KMS-11 (cell line): ENCODE measurements around the gene AUTS2.
A peak's percentile ranks its signal among the peaks of the same experiment; 100 is the strongest.

Experiments used
- H2AFZ ChIP-seq: fragments of 200-600 bp; sonication (generic); 2 replicates; pipeline ENCODE4 v1.6.1; 2016; ENCODE audit warnings: antibody characterized with exemption, mixed run types, low read depth
- H3K27ac ChIP-seq: fragments of 200-600 bp; sonication (generic); 2 replicates; pipeline ENCODE4 v1.6.1; 2016; ENCODE audit warnings: mild to moderate bottlenecking, mixed run types
- H3K27me3 ChIP-seq: fragments of 200-600 bp; sonication (generic); 2 replicates; pipeline ENCODE4 v1.6.1; 2017; ENCODE audit warnings: mild to moderate bottlenecking, low read depth, mixed run types, moderate library complexity; ENCODE audit not compliant: insufficient read depth
- H3K36me3 ChIP-seq: fragments of 200-600 bp; sonication (generic); 2 replicates; pipeline ENCODE4 v1.6.1; 2017; ENCODE audit warnings: mild to moderate bottlenecking, mixed run types; ENCODE audit not compliant: insufficient read depth
- H3K4me1 ChIP-seq: fragments of 200-600 bp; sonication (generic); 2 replicates; pipeline ENCODE4 v1.6.1; 2016; ENCODE audit warnings: mild to moderate bottlenecking, low read depth, mixed run types; ENCODE audit not compliant: poor library complexity, severe bottlenecking
- H3K4me2 ChIP-seq: fragments of 200-600 bp; sonication (generic); 2 replicates; pipeline ENCODE4 v1.7.0; 2016; ENCODE audit warnings: mild to moderate bottlenecking, mixed run types
- H3K4me3 ChIP-seq: fragments of 200-600 bp; sonication (generic); IDR thresholded peaks from 2 replicates; pipeline ENCODE4 v1.6.1; 2017; ENCODE audit warnings: low read depth, low read length, mixed read lengths; ENCODE audit not compliant: insufficient read depth
- H3K79me2 ChIP-seq: fragments of 200-600 bp; sonication (generic); 2 replicates; pipeline ENCODE4 v1.6.1; 2016; ENCODE audit warnings: low read depth, mixed run types; ENCODE audit not compliant: insufficient read depth
- H3K9ac ChIP-seq: fragments of 200-600 bp; sonication (generic); 2 replicates; pipeline ENCODE4 v1.6.1; 2016; ENCODE audit warnings: mild to moderate bottlenecking, mixed run types
- H4K20me1 ChIP-seq: fragments of 200-600 bp; sonication (generic); 2 replicates; pipeline ENCODE4 v1.6.1; 2016; ENCODE audit warnings: mild to moderate bottlenecking, mixed run types; ENCODE audit not compliant: insufficient read depth
- TF ChIP-seq, protein P1 (sequence below): fragments of 200-600 bp; sonication (generic); conservative IDR thresholded peaks from 2 replicates; pipeline ENCODE4 v1.6.1; 2017; ENCODE audit warnings: low read depth, mild to moderate bottlenecking, antibody characterized with exemption, low read length, moderate library complexity, mixed read lengths

Gene AUTS2

GRCh38 chr7:70432567-70433001 is 834.3 kb downstream of the AUTS2 start:
- Histone ChIP-seq H3K4me1 (peaks cover 15% of the 10 kb centered on the region), H3K4me2 (no peak overlapping the region), H3K4me3 (no peak overlapping the region)

DNA sequence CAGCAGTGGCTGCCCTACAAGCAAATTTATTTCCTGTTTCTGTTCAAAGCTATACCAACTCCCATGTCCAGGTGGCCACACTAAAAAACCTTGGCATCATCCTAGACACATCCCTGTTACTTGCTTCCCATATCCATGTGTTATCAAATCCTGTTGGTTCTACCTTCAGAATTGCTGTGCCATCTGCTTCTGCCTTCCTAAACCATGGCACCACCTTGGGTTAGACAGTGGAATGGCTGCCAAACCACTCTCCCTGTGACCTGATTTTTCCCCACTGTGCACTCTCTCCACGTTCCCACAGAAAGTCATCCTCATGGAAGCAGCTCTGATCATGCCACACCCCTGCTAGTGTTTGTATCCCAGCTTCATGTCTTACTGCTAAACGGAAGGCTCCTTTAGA is 836.1 kb downstream of the AUTS2 start:
- Histone ChIP-seq H4K20me1 (no peaks in the 10 kb centered on the region), H3K4me1 (peaks cover 9% of the 10 kb centered on the region), H3K27ac (no peak overlapping the region), H3K9ac (no peak overlapping the region), H2AFZ (no peak overlapping the region), H3K4me2 (no peak overlapping the region), H3K27me3 (no peaks in the 10 kb centered on the region), H3K79me2 (no peaks in the 10 kb centered on the region), H3K4me3 (no peak overlapping the region), H3K36me3 (no peaks in the 10 kb centered on the region)
- TF ChIP-seq, protein P1, sequence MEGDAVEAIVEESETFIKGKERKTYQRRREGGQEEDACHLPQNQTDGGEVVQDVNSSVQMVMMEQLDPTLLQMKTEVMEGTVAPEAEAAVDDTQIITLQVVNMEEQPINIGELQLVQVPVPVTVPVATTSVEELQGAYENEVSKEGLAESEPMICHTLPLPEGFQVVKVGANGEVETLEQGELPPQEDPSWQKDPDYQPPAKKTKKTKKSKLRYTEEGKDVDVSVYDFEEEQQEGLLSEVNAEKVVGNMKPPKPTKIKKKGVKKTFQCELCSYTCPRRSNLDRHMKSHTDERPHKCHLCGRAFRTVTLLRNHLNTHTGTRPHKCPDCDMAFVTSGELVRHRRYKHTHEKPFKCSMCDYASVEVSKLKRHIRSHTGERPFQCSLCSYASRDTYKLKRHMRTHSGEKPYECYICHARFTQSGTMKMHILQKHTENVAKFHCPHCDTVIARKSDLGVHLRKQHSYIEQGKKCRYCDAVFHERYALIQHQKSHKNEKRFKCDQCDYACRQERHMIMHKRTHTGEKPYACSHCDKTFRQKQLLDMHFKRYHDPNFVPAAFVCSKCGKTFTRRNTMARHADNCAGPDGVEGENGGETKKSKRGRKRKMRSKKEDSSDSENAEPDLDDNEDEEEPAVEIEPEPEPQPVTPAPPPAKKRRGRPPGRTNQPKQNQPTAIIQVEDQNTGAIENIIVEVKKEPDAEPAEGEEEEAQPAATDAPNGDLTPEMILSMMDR: 0 out of 2 replicates have a peak, but pooled peaks have one; percentile 16

More at GRCh38 chr7:70432567-70433001, 834.3 kb downstream of the AUTS2 start:
- Histone ChIP-seq H3K27ac (no peak overlapping the region), H2AFZ (no peak overlapping the region), H4K20me1 (no peaks in the 10 kb centered on the region), H3K79me2 (no peaks in the 10 kb centered on the region), H3K36me3 (no peaks in the 10 kb centered on the region), H3K9ac (no peak overlapping the region), H3K27me3 (no peaks in the 10 kb centered on the region)
- TF ChIP-seq, protein P1: no peak

GRCh38 chr7:70434821-70435220 is 836.5 kb downstream of the AUTS2 start:
- Histone ChIP-seq H3K27me3 (no peaks in the 10 kb centered on the region), H2AFZ (no peak overlapping the region), H3K4me2 (no peak overlapping the region), H3K4me1 (peaks cover 9% of the 10 kb centered on the region), H3K79me2 (no peaks in the 10 kb centered on the region), H3K27ac (no peak overlapping the region), H3K36me3 (no peaks in the 10 kb centered on the region), H3K4me3 (no peak overlapping the region), H4K20me1 (no peaks in the 10 kb centered on the region), H3K9ac (no peak overlapping the region)
- TF ChIP-seq, protein P1: no peak

DNA sequence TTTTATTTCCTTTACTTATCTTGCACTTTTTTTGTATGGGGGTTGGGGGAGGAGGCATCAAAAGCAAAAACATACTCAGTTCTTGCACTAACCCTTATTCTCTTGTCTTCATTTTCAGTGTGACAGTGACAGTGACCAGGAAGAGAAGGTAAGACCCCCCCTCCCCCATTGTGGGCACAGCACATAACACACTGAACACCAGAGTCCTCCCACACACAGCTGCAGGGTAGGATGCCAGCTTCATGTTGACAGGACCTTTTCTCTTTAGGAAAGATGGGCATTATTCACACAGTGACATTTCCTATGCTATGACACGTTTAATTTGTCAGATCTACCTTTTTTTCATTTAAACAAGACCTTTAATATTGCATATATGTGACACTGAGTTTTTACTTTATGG is 837.4 kb downstream of the AUTS2 start:
- Histone ChIP-seq H3K4me2 (0 out of 2 replicates have a peak overlapping the region, but pooled peaks have one; percentile 5), H3K9ac (no peak overlapping the region), H3K4me1 (peaks cover 13% of the 10 kb centered on the region), H4K20me1 (no peaks in the 10 kb centered on the region), H3K79me2 (no peaks in the 10 kb centered on the region), H3K27me3 (no peaks in the 10 kb centered on the region), H3K27ac (no peak overlapping the region), H3K36me3 (no peaks in the 10 kb centered on the region), H2AFZ (no peak overlapping the region), H3K4me3 (no peak overlapping the region)
- TF ChIP-seq, protein P1: no peak
